H9 (cell line): Measurements from ENCODE around the gene GET3. TPM values are rescaled to one million over a fixed set of nuclear protein-coding genes. Genes with fewer than 3 reads are reported as not detected.
A peak's percentile ranks its signal among the peaks of the same experiment; 100 is the strongest.

Experiments
- DNase-seq: peaks from one replicate; pipeline ENCODE4 v3.0.0-alpha.2; 2017
- H2AFZ ChIP-seq: one replicate; pipeline ENCODE4 v1.6.1; 2013; ENCODE audit warnings: mild to moderate bottlenecking, low read length, control low read depth, moderate library complexity
- H2AK5ac ChIP-seq: 2 replicates; pipeline ENCODE4 v1.6.1; 2013; ENCODE audit warnings: low read length, control low read depth, mixed read lengths; ENCODE audit not compliant: insufficient read length
- H2BK120ac ChIP-seq: one replicate; pipeline ENCODE4 v1.6.1; 2013; ENCODE audit warnings: low read depth, mild to moderate bottlenecking, low read length, control low read depth, inconsistent platforms; ENCODE audit not compliant: poor library complexity, severe bottlenecking
- H2BK12ac ChIP-seq: 2 replicates; pipeline ENCODE4 v1.6.1; 2013; ENCODE audit warnings: low read length, control low read depth, mixed read lengths, low read depth; ENCODE audit not compliant: insufficient read length
- H2BK15ac ChIP-seq: 2 replicates; pipeline ENCODE4 v1.6.1; 2013; ENCODE audit warnings: low read depth, low read length, control low read depth
- H2BK20ac ChIP-seq: one replicate; pipeline ENCODE4 v1.6.1; 2013; ENCODE audit warnings: low read depth, mild to moderate bottlenecking, low read length, control low read depth, inconsistent platforms; ENCODE audit not compliant: poor library complexity, severe bottlenecking
- H2BK5ac ChIP-seq: 2 replicates; pipeline ENCODE4 v1.6.1; 2013; ENCODE audit warnings: low read length, control low read depth, mixed read lengths; ENCODE audit not compliant: insufficient read length
- H3K14ac ChIP-seq: 2 replicates; pipeline ENCODE4 v1.6.1; 2013; ENCODE audit warnings: low read length, control low read depth; ENCODE audit not compliant: insufficient read depth
- H3K18ac ChIP-seq: 2 replicates; pipeline ENCODE4 v1.6.1; 2013; ENCODE audit warnings: low read depth, mild to moderate bottlenecking, mixed read lengths, low read length, control low read depth; ENCODE audit not compliant: insufficient read length
- H3K23ac ChIP-seq: 2 replicates; pipeline ENCODE4 v1.6.1; 2013; ENCODE audit warnings: low read length, control low read depth, mixed read lengths, low read depth; ENCODE audit not compliant: insufficient read length
- H3K23me2 ChIP-seq: 2 replicates; pipeline ENCODE4 v1.6.1; 2013; ENCODE audit warnings: low read depth, mild to moderate bottlenecking, mixed read lengths, low read length, control low read depth; ENCODE audit not compliant: insufficient read length, poor library complexity, severe bottlenecking
- H3K27ac ChIP-seq: 2 replicates; pipeline ENCODE4 v1.5.1; 2013; ENCODE audit warnings: low read length, control low read depth, mixed read lengths, low read depth; ENCODE audit not compliant: insufficient read length
- H3K27me3 ChIP-seq: 2 replicates; pipeline ENCODE4 v1.6.1; 2013; ENCODE audit warnings: low read length, control low read depth, inconsistent platforms; ENCODE audit not compliant: insufficient read depth
- H3K4ac ChIP-seq: 2 replicates; pipeline ENCODE4 v1.6.1; 2013; ENCODE audit warnings: low read depth, mild to moderate bottlenecking, control low read depth, inconsistent platforms, low read length, moderate library complexity
- H3K4me1 ChIP-seq: 2 replicates; pipeline ENCODE4 v1.6.1; 2013; ENCODE audit warnings: low read length, control low read depth, inconsistent platforms; ENCODE audit not compliant: insufficient read depth
- H3K4me2 ChIP-seq: 2 replicates; pipeline ENCODE4 v1.6.1; 2013; ENCODE audit warnings: low read length, control low read depth, mixed read lengths; ENCODE audit not compliant: insufficient read length, insufficient read depth
- H3K56ac ChIP-seq: 2 replicates; pipeline ENCODE4 v1.6.1; 2013; ENCODE audit warnings: low read depth, mild to moderate bottlenecking, mixed read lengths, low read length, control low read depth; ENCODE audit not compliant: insufficient read length
- H3K79me1 ChIP-seq: 2 replicates; pipeline ENCODE4 v1.6.1; 2013; ENCODE audit warnings: low read depth, mild to moderate bottlenecking, moderate library complexity, low read length, control low read depth, inconsistent platforms; ENCODE audit not compliant: insufficient read depth, poor library complexity, severe bottlenecking
- H3K79me2 ChIP-seq: 2 replicates; pipeline ENCODE4 v1.6.1; 2013; ENCODE audit warnings: low read length, control low read depth, inconsistent platforms; ENCODE audit not compliant: insufficient read depth
- H3K9ac ChIP-seq: 2 replicates; pipeline ENCODE4 v1.6.1; 2013; ENCODE audit warnings: low read length, control low read depth, mixed read lengths; ENCODE audit not compliant: insufficient read length; ENCODE audit errors: extremely low read depth
- H3K9me3 ChIP-seq: one replicate; pipeline ENCODE4 v1.6.1; 2013; ENCODE audit warnings: low read depth, low read length, inconsistent platforms; ENCODE audit not compliant: control insufficient read depth
- H3T11ph ChIP-seq: one replicate; pipeline ENCODE4 v1.6.1; 2013; ENCODE audit warnings: mild to moderate bottlenecking, low read length, control low read depth, inconsistent platforms
- H4K20me1 ChIP-seq: one replicate; pipeline ENCODE4 v1.6.1; 2013; ENCODE audit not compliant: control insufficient read depth, insufficient read length, insufficient read depth
- H4K5ac ChIP-seq: 2 replicates; pipeline ENCODE4 v1.6.1; 2013; ENCODE audit warnings: low read depth, mild to moderate bottlenecking, mixed read lengths, low read length, control low read depth; ENCODE audit not compliant: insufficient read length
- H4K8ac ChIP-seq: replicated peaks from 2 replicates; pipeline ENCODE4 v1.6.1; 2013; ENCODE audit warnings: low read length, control low read depth, mixed read lengths, low read depth; ENCODE audit not compliant: insufficient read length
- H4K91ac ChIP-seq: 2 replicates; pipeline ENCODE4 v1.6.1; 2013; ENCODE audit warnings: low read depth, mild to moderate bottlenecking, moderate library complexity, mixed read lengths, low read length, control low read depth; ENCODE audit not compliant: insufficient read length
- H3K27ac Mint-ChIP-seq, 3 experiments: 2 replicates in 2 of 3; 3 replicates in 1 of 3; pipeline ENCODE4 v1.8.0; 2020 to 2021; ENCODE audit warnings: mixed read lengths in 3 of 3, mild to moderate bottlenecking in 1 of 3, moderate library complexity in 1 of 3
- H3K27me3 Mint-ChIP-seq: 2 replicates; pipeline ENCODE4 v1.8.0; 2021; ENCODE audit warnings: low read depth, mild to moderate bottlenecking, moderate library complexity, mixed read lengths
- H3K36me3 Mint-ChIP-seq, 3 experiments: 2 replicates in 2 of 3; 3 replicates in 1 of 3; pipeline ENCODE4 v1.8.0; 2020 to 2021; ENCODE audit warnings: low read depth in 3 of 3, mixed read lengths in 3 of 3; ENCODE audit not compliant: insufficient read depth in 1 of 3
- H3K4me1 Mint-ChIP-seq, 2 experiments: 2 replicates each; pipeline ENCODE4 v1.8.0; 2020; ENCODE audit warnings: mixed read lengths in 2 of 2
- H3K4me3 Mint-ChIP-seq, 2 experiments: 2 replicates in 1 of 2; 3 replicates in 1 of 2; pipeline ENCODE4 v1.8.0; 2020 to 2021; ENCODE audit warnings: mild to moderate bottlenecking in 2 of 2, mixed read lengths in 2 of 2, moderate library complexity in 1 of 2
- H3K9me3 Mint-ChIP-seq, 2 experiments: 2 replicates in 1 of 2; 3 replicates in 1 of 2; pipeline ENCODE4 v1.8.0; 2020; ENCODE audit warnings: mild to moderate bottlenecking in 2 of 2, mixed read lengths in 2 of 2, moderate library complexity in 1 of 2
- CTCF ChIP-seq: fragments of 200-600 bp; sonication (generic); conservative IDR thresholded peaks from 3 replicates; pipeline ENCODE4 v1.8.0; 2021; ENCODE audit warnings: antibody characterized with exemption, mild to moderate bottlenecking
- WGBS: extraction: QIAGEN DNeasy Blood & Tissue Kit; methylation state at CpG from one replicate; pipeline ENCODE4 v1.1.7; 2013; ENCODE audit warnings: missing lambda C conversion rate, low lambda C conversion rate, mixed read lengths; ENCODE audit not compliant: insufficient read length; ENCODE audit errors: extremely low coverage; 5-methylcytosine and 5-hydroxymethylcytosine counted together
- total RNA-seq: library from RNA; stranded (reverse); gene quantifications from 2 replicates; pipeline ENCODE4 v1.2.1, GENCODE V29; 2021

Gene GET3
- total RNA-seq, 1 experiment from 2014 or later = 81.6 TPM

GRCh38 chr19:12783849-12784393 is 46.6 kb downstream of the GET3 start:
- H3K79me1 ChIP-seq = no peaks in the 10 kb centered on the region
- H2BK15ac ChIP-seq = no peak overlapping the region
- no peaks in the 10 kb centered on the region for H3K9me3 ChIP-seq
- H2BK20ac ChIP-seq = no peak overlapping the region
- Mint-ChIP-seq H3K4me1 (peaks cover 22 to 25% of the 10 kb centered on the region in 2 experiments), H3K27me3 (no peaks in the 10 kb centered on the region; the same call in 1 of the 2 replicates), H3K4me3 (peak overlapping the region; percentile 59 to 74; a peak in 4 of 5 replicates), H3K9me3 (no peaks in the 10 kb centered on the region), H3K27ac (0 out of 7 replicates have a peak overlapping the region, but pooled peaks of 1 of the 3 experiments have one; percentile 28), H3K36me3 (no peaks in the 10 kb centered on the region)
- H3T11ph ChIP-seq = no peak overlapping the region
- WGBS = no CpG with 5 or more reads among the region's 19 CpGs
- no peak overlapping the region for H2BK120ac ChIP-seq
- no peak overlapping the region for H2AFZ ChIP-seq
- no peak for TF ChIP-seq CTCF
- no peak overlapping the region for H3K14ac ChIP-seq
- DNase-seq = no peak
- no peak overlapping the region for H4K91ac ChIP-seq
- no peak overlapping the region for H3K27ac ChIP-seq
- no peaks in the 10 kb centered on the region for H4K20me1 ChIP-seq
- H3K4me2 ChIP-seq = peak overlapping the region; percentile 71
- H3K9ac ChIP-seq = no peak overlapping the region
- H3K18ac ChIP-seq = no peak overlapping the region
- no peak overlapping the region for H2BK12ac ChIP-seq
- no peak overlapping the region for H3K56ac ChIP-seq
- no peak overlapping the region for H4K8ac ChIP-seq
- H2BK5ac ChIP-seq = no peak overlapping the region
- peaks cover 11% of the 10 kb centered on the region for H3K23me2 ChIP-seq
- peaks cover 4% of the 10 kb centered on the region for H3K4me1 ChIP-seq
- no peak overlapping the region for H4K5ac ChIP-seq
- no peaks in the 10 kb centered on the region for H3K79me2 ChIP-seq
- no peak overlapping the region for H3K4ac ChIP-seq
- no peak overlapping the region for H2AK5ac ChIP-seq
- no peaks in the 10 kb centered on the region for H3K27me3 ChIP-seq
- no peak overlapping the region for H3K23ac ChIP-seq
